CD4-positive, alpha-beta memory T cell (primary cell): ENCODE measurements around the gene ZNF846. TPM values are rescaled to one million over a fixed set of nuclear protein-coding genes. Genes with fewer than 3 reads are reported as not detected.
"Not testable (repeated sequence)": the region's sequence is repeated elsewhere in the genome, so short reads cannot be mapped to it uniquely, and the experiment has no call there.

Source experiments
- CTCF ChIA-PET: fragments of 350-600 bp; sonication (Branson Sonifier 250); formaldehyde crosslinking; loops from one replicate; lab custom pipeline; 2021; ENCODE audit warnings: inconsistent platforms; ENCODE audit not compliant: partially characterized antibody; lab: Charles Lee
- POLR2A ChIA-PET: fragments of 350-600 bp; sonication (Branson Sonifier 250); formaldehyde crosslinking; loops from one replicate; lab custom pipeline; 2021; ENCODE audit not compliant: partially characterized antibody; lab: Charles Lee
- DNase-seq, 5 donors: peaks; one replicate each; pipeline versions ENCODE4 v3.0.0 to v3.0.0-alpha.2; 2020 to 2022; ENCODE audit warnings: mixed read lengths in 1 of 5
- H3K27ac ChIP-seq: one replicate; pipeline ENCODE4 v1.7.0; 2013; ENCODE audit warnings: low read depth, low read length
- H3K27me3 ChIP-seq: 2 replicates; pipeline ENCODE4 v1.7.0; 2013; ENCODE audit warnings: mild to moderate bottlenecking, low read length, moderate library complexity; ENCODE audit not compliant: insufficient read depth
- H3K36me3 ChIP-seq: 2 replicates; pipeline ENCODE4 v1.7.0; 2013; ENCODE audit warnings: mild to moderate bottlenecking, low read length, moderate library complexity; ENCODE audit not compliant: insufficient read depth
- H3K4me1 ChIP-seq: 2 replicates; pipeline ENCODE4 v1.7.0; 2013; ENCODE audit warnings: mild to moderate bottlenecking, low read length, moderate library complexity; ENCODE audit not compliant: insufficient read depth
- H3K4me3 ChIP-seq, 2 donors: one replicate each; pipeline ENCODE4 v1.7.0; 2013; ENCODE audit warnings: low read length in 2 of 2, mild to moderate bottlenecking in 1 of 2
- H3K9me3 ChIP-seq, 2 donors: one replicate each; pipeline ENCODE4 v1.7.0; 2013; ENCODE audit warnings: low read length in 2 of 2, control low read depth in 1 of 2; ENCODE audit not compliant: control insufficient read depth in 1 of 2
- H3K27ac Mint-ChIP-seq, 7 donors: one replicate each; pipeline ENCODE4 v1.8.0; 2020 to 2021; ENCODE audit warnings: mixed read lengths in 7 of 7, mild to moderate bottlenecking in 6 of 7, inconsistent platforms in 3 of 7, moderate library complexity in 3 of 7
- H3K27me3 Mint-ChIP-seq, 2 donors: one replicate each; pipeline ENCODE4 v1.8.0; 2020 to 2021; ENCODE audit warnings: mixed read lengths in 2 of 2
- H3K36me3 Mint-ChIP-seq, 2 donors: one replicate each; pipeline ENCODE4 v1.8.0; 2020 to 2021; ENCODE audit warnings: mixed read lengths in 2 of 2, inconsistent platforms in 1 of 2, mild to moderate bottlenecking in 1 of 2
- H3K4me1 Mint-ChIP-seq, 4 donors: one replicate each; pipeline ENCODE4 v1.8.0; 2020 to 2021; ENCODE audit warnings: mixed read lengths in 4 of 4, mild to moderate bottlenecking in 1 of 4
- H3K4me3 Mint-ChIP-seq, 8 donors: one replicate each; pipeline ENCODE4 v1.8.0; 2020 to 2021; ENCODE audit warnings: mixed read lengths in 8 of 8, mild to moderate bottlenecking in 7 of 8, moderate library complexity in 6 of 8, inconsistent platforms in 3 of 8
- H3K9me3 Mint-ChIP-seq, 8 donors: one replicate each; pipeline ENCODE4 v1.8.0; 2020 to 2021; ENCODE audit warnings: mixed read lengths in 8 of 8, mild to moderate bottlenecking in 5 of 8, inconsistent platforms in 3 of 8, moderate library complexity in 1 of 8
- intact Hi-C: fragments of 100-400 bp; cut with micrococcal nuclease; formaldehyde crosslinking; loops from one replicate; pipeline ENCODE4 v1.15.1; 2023
- polyA plus RNA-seq, 2 donors: library from polyadenylated mRNA; unstranded; fragments of 300-500 nt; fragmentation: Illumina TruSeq; gene quantifications; one replicate each; pipeline ENCODE4 v1.2.3, GENCODE V29; 2021
- total RNA-seq, 2 experiments: library from RNA; stranded (reverse); gene quantifications; one replicate each; pipeline ENCODE4 v1.2.3, GENCODE V29; 2021

Gene ZNF846
- total and polyA plus RNA-seq, 4 experiments from 2014 or later, result 4.0 to 19.7 (median 11.2) TPM

GRCh38 chr19:9791552-9792205 is 23.1 kb upstream of the ZNF846 start:
- peak overlapping the region; percentile 84 to 92 (median 90) for H3K4me3 Mint-ChIP-seq
- intact Hi-C loops, result loop anchor here (1.0 to 2.0 kb wide), 6 partner anchors 23 to 483 kb away; partner anchors contain the start of genes FBXL12, PIN1, ZNF121 and ZNF561
- H3K27me3 Mint-ChIP-seq, result no peaks in the 10 kb centered on the region
- peak overlapping the region; percentile 52 to 72 for H3K4me3 ChIP-seq
- H3K9me3 Mint-ChIP-seq, result peaks cover 0 to 6% (median under 1%) of the 10 kb centered on the region in 8 donors
- peak overlapping the region; percentile 94 for H3K27ac ChIP-seq
- H3K9me3 ChIP-seq, result no peaks in the 10 kb centered on the region
- DNase-seq, result peak; percentile 86 to 98 (median 88)
- H3K27ac Mint-ChIP-seq, result peak overlapping the region; percentile 92 to 99 (median 98)
- ChIA-PET CTCF (interaction anchor here (1.3 to 1.6 kb wide), 2 partner anchors 166 to 207 kb away, joined by 7 read pairs; partner anchors contain the start of gene ZNF121), POLR2A (interaction anchor here (1.2 kb wide), 1 partner anchor 23 kb away, joined by 7 read pairs; the partner anchor contains the start of gene ZNF846)
- peaks cover 14% of the 10 kb centered on the region for H3K4me1 ChIP-seq
- no peaks in the 10 kb centered on the region for H3K36me3 ChIP-seq
- no peaks in the 10 kb centered on the region for H3K27me3 ChIP-seq
- H3K4me1 Mint-ChIP-seq, result peaks cover 17 to 34% (median 27%) of the 10 kb centered on the region in 4 donors
- H3K36me3 Mint-ChIP-seq, result peaks cover 0 to 10% of the 10 kb centered on the region in 2 donors

DNA sequence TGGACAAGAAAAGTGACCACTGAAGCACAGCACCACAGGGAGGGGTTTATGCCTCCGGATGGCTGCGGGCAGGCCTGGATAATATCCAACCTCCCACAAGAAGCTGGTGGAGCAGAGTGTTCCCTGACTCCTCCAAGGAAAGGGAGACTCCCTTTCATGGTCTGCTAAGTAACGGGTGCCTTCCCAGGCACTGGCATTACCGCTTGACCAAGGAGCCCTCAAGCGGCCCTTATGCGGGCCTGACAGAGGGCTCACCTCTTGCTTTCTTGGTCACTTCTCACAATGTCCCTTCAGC is 22.5 kb upstream of the ZNF846 start:
- intact Hi-C loops, H3K36me3 Mint-ChIP-seq, H3K27me3 Mint-ChIP-seq, H3K36me3 ChIP-seq, H3K27me3 ChIP-seq, DNase-seq, H3K9me3 ChIP-seq, H3K9me3 Mint-ChIP-seq: not testable (repeated sequence)
- Mint-ChIP-seq H3K4me3 (peak overlapping the region in 6 of 8 donors; percentile 20 to 92 (median 90)), H3K27ac (peak overlapping the region; percentile 92 to 99 (median 98)), H3K4me1 (peaks cover 18 to 34% (median 26%) of the 10 kb centered on the region in 4 donors)
- peak overlapping the region; percentile 94 for H3K27ac ChIP-seq
- ChIA-PET POLR2A (interaction anchor here (1.2 kb wide), 1 partner anchor 22 kb away, joined by 7 read pairs; the partner anchor contains the start of gene ZNF846), CTCF (interaction anchor here (1.3 to 1.6 kb wide), 2 partner anchors 165 to 206 kb away, joined by 7 read pairs; partner anchors contain the start of gene ZNF121)
- H3K4me3 ChIP-seq, result peak overlapping the region in 1 of 2 donors; percentile 51
- peaks cover 13% of the 10 kb centered on the region for H3K4me1 ChIP-seq

GRCh38 chr19:9789579-9789978 is 21.0 kb upstream of the ZNF846 start:
- H3K9me3 Mint-ChIP-seq, H3K27me3 Mint-ChIP-seq, CTCF ChIA-PET, H3K27me3 ChIP-seq, intact Hi-C loops, POLR2A ChIA-PET, H3K9me3 ChIP-seq, H3K36me3 ChIP-seq, DNase-seq, H3K36me3 Mint-ChIP-seq, H3K27ac ChIP-seq, H3K4me3 ChIP-seq: not testable (repeated sequence)
- peaks cover 15% of the 10 kb centered on the region for H3K4me1 ChIP-seq
- H3K27ac Mint-ChIP-seq, result peak overlapping the region in 3 of 7 donors; percentile 7 to 82 (median 56)
- peak overlapping the region in 1 of 8 donors; percentile 74 for H3K4me3 Mint-ChIP-seq
- peaks cover 20 to 44% (median 32%) of the 10 kb centered on the region in 4 donors for H3K4me1 Mint-ChIP-seq

DNA sequence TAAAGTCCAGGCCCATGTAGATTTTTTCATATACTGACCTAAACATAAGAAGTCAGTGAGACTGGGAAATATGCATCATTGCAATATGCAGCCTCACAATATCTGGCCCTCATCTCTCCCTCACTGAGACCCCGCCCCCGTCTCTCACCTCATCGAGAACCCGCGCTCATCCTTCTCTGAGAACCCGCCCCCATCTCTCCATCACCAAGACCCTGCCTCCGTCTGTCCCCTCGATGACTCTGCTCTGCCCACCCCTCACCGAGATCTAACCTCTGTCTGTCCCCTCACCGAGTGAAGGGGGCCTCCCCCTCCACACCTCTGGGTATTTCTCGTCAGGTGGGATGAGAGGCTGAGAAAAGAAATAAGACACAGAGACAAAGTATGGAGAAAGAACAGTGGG is 20.5 kb upstream of the ZNF846 start:
- peaks cover 0 to 6% (median 0%) of the 10 kb centered on the region in 8 donors for H3K9me3 Mint-ChIP-seq
- no peaks in the 10 kb centered on the region for H3K27me3 Mint-ChIP-seq
- Histone ChIP-seq H3K27me3 (no peaks in the 10 kb centered on the region), H3K27ac (no peak overlapping the region), H3K4me1 (peaks cover 16% of the 10 kb centered on the region), H3K4me3 (no peak overlapping the region), H3K9me3 (no peaks in the 10 kb centered on the region), H3K36me3 (no peaks in the 10 kb centered on the region)
- intact Hi-C loops, result no loop called here
- H3K4me1 Mint-ChIP-seq, result peaks cover 21 to 47% (median 34%) of the 10 kb centered on the region in 4 donors
- H3K4me3 Mint-ChIP-seq, result peak overlapping the region in 1 of 8 donors; percentile 46
- CTCF ChIA-PET, result interaction anchor here (0.7 to 1.0 kb wide), 2 partner anchors 21 to 146 kb away, joined by 3 to 5 read pairs; partner anchors contain the start of gene ZNF846
- POLR2A ChIA-PET, result interaction anchor here (1.4 kb wide), 1 partner anchor 20 kb away, joined by 5 read pairs; the partner anchor contains the start of gene ZNF846
- DNase-seq, result no peak
- H3K27ac Mint-ChIP-seq, result peak overlapping the region in 2 of 7 donors; percentile 7 to 51
- peaks cover 0 to 4% of the 10 kb centered on the region in 2 donors for H3K36me3 Mint-ChIP-seq

GRCh38 chr19:9788604-9789003 is 20.1 kb upstream of the ZNF846 start:
- DNase-seq, intact Hi-C loops, H3K36me3 Mint-ChIP-seq, H3K4me3 Mint-ChIP-seq, H3K4me3 ChIP-seq, H3K27me3 Mint-ChIP-seq, H3K27ac ChIP-seq, H3K9me3 ChIP-seq, H3K36me3 ChIP-seq, H3K27me3 ChIP-seq, H3K9me3 Mint-ChIP-seq: not testable (repeated sequence)
- ChIA-PET CTCF (interaction anchor here (0.7 to 1.0 kb wide), 2 partner anchors 20 to 145 kb away, joined by 3 to 5 read pairs; partner anchors contain the start of gene ZNF846), POLR2A (interaction anchor here (1.4 kb wide), 1 partner anchor 20 kb away, joined by 5 read pairs; the partner anchor contains the start of gene ZNF846)
- H3K4me1 ChIP-seq, result peaks cover 16% of the 10 kb centered on the region
- peaks cover 22 to 50% (median 34%) of the 10 kb centered on the region in 4 donors for H3K4me1 Mint-ChIP-seq
- H3K27ac Mint-ChIP-seq, result peak overlapping the region in 2 of 7 donors; percentile 7 to 10

DNA sequence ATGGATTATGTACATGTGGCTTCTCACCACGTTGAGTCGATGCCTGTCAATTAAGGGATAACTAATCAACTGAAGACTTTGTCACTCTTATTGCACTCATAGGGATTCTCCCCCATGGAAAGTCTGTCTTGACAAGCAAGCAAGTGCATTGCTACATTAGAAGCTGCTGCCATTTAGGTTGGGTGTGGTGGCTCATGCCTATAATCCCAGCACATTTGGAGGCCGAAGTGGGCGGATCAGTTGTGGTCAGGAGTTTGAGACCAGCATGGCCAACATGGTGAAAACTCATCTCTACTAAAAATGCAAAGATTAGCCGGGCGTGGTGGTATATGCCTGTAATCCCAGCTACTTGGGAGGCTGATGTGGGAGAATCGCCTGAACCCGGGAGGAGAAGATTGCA is 18.3 kb upstream of the ZNF846 start:
- peak overlapping the region in 6 of 7 donors; percentile 29 to 88 (median 57) for H3K27ac Mint-ChIP-seq
- H3K4me3 Mint-ChIP-seq, result peak overlapping the region in 7 of 8 donors; percentile 58 to 89 (median 74)
- Histone ChIP-seq H3K36me3 (no peaks in the 10 kb centered on the region), H3K9me3 (no peaks in the 10 kb centered on the region), H3K27ac (no peak overlapping the region), H3K4me3 (no peak overlapping the region), H3K4me1 (peaks cover 16% of the 10 kb centered on the region), H3K27me3 (no peaks in the 10 kb centered on the region)
- no peaks in the 10 kb centered on the region for H3K27me3 Mint-ChIP-seq
- no peak for DNase-seq
- intact Hi-C loops, result no loop called here
- H3K4me1 Mint-ChIP-seq, result peaks cover 18 to 44% (median 31%) of the 10 kb centered on the region in 4 donors
- peaks cover 0 to 4% of the 10 kb centered on the region in 2 donors for H3K36me3 Mint-ChIP-seq
- ChIA-PET CTCF (no interaction called here), POLR2A (interaction anchor here (0.7 to 1.5 kb wide), 2 partner anchors 19 to 43 kb away, joined by 3 to 8 read pairs; partner anchors contain the start of gene ZNF846)
- H3K9me3 Mint-ChIP-seq, result peaks cover 0 to 2% (median 0%) of the 10 kb centered on the region in 8 donors

DNA sequence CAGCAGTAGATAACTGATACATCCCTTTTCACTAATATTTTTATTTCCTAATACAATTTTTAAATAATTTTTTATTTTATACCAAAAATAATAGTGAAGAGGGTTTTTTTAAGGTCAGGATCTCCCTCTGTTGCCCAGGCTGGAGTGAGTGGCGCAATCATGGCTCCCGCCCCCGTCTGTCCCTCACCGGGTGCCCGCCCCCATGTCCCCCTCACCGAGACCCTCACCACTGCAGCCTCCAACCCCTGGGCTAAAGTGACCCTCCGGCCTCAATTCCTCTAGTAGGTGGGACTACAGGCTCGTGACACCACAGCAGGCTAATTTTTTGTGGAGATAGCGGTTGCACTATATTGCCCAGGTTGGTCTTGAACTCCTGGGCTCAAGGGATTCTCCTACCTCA is 17.8 kb upstream of the ZNF846 start:
- peak overlapping the region; percentile 77 for H3K27ac ChIP-seq
- CTCF ChIA-PET, result no interaction called here
- H3K27ac Mint-ChIP-seq, result peak overlapping the region; percentile 85 to 99 (median 96)

More for the DNA sequence above, 17.8 kb upstream of the ZNF846 start:
- no peaks in the 10 kb centered on the region for H3K27me3 Mint-ChIP-seq
- POLR2A ChIA-PET, result interaction anchor here (0.7 to 1.5 kb wide), 2 partner anchors 18 to 44 kb away, joined by 3 to 8 read pairs; partner anchors contain the start of gene ZNF846
- peaks cover 16 to 41% (median 28%) of the 10 kb centered on the region in 4 donors for H3K4me1 Mint-ChIP-seq
- H3K9me3 ChIP-seq, result no peaks in the 10 kb centered on the region
- DNase-seq, result no peak
- no peaks in the 10 kb centered on the region for H3K36me3 ChIP-seq
- H3K36me3 Mint-ChIP-seq, result peaks cover 0 to 4% of the 10 kb centered on the region in 2 donors
- H3K4me3 ChIP-seq, result peak overlapping the region in 1 of 2 donors; percentile 62
- intact Hi-C loops, result no loop called here
- H3K9me3 Mint-ChIP-seq, result peaks cover 0 to 2% (median 0%) of the 10 kb centered on the region in 8 donors
- H3K4me1 ChIP-seq, result peaks cover 16% of the 10 kb centered on the region
- H3K4me3 Mint-ChIP-seq, result peak overlapping the region; percentile 82 to 93 (median 92)
- no peaks in the 10 kb centered on the region for H3K27me3 ChIP-seq
